ENCODE data around the gene ITIH4. TPM values are rescaled to one million over a fixed set of nuclear protein-coding genes. Genes with fewer than 3 reads are reported as not detected.

ITIH4 gene
- total and polyA plus RNA-seq, 9 of the 15 experiments (the other 6 are each of a cell fraction or from before 2014, with no cell fraction given), result 0.09 to 0.62 (median 0.20) TPM; not detected in 6

GRCh38 chr3:52860424-52860768 lies 29.9 kb upstream of the ITIH4 start (continued):
- TF ChIP-seq MLLT1 (IDR thresholded peaks at IDR 0.05), result no peak
- TF ChIP-seq CUX1 (CRISPR knock-in tag; IDR thresholded peaks at IDR 0.05), result no peak
- TF ChIP-seq KLF13 (tag; IDR thresholded peaks at IDR 0.05; ENCODE audit: borderline replicate concordance, low read depth), result no peak

All from K562 (cell line).